H1 (cell line): Measurements from ENCODE around the gene LCORL. TPM values are rescaled to one million over a fixed set of nuclear protein-coding genes. Genes with fewer than 3 reads are reported as not detected.

ENCODE experiments used
- ATF3 ChIP-seq: IDR thresholded peaks from 2 replicates; pipeline ENCODE4 v1.6.1; 2011; ENCODE audit warnings: low read depth, mild to moderate bottlenecking, low read length; ENCODE audit not compliant: insufficient read depth
- BACH1 ChIP-seq: IDR thresholded peaks from 2 replicates; pipeline ENCODE4 v1.6.1; 2012; ENCODE audit warnings: low read length, improper control_type of control experiment
- CHD7 ChIP-seq: fragments of 300-600 bp; sonication (generic); IDR thresholded peaks from 2 replicates; pipeline ENCODE4 v1.7.1; 2012; ENCODE audit warnings: low read length, moderate library complexity, mild to moderate bottlenecking, inconsistent platforms; ENCODE audit not compliant: insufficient replicate concordance
- EP300 ChIP-seq, 2 experiments: IDR thresholded peaks; 1 replicate in 1 of 2; 2 replicates in 1 of 2; pipeline ENCODE4 v1.6.1; 2011 to 2012; ENCODE audit warnings: low read depth in 2 of 2, low read length in 2 of 2, mild to moderate bottlenecking in 2 of 2, borderline replicate concordance in 1 of 2, inconsistent platforms in 1 of 2, moderate library complexity in 1 of 2
- HDAC2 ChIP-seq, 2 experiments: fragments of 300-600 bp in 1 of 2; sonication (generic) in 1 of 2; IDR thresholded peaks; 2 replicates each; pipeline ENCODE4 v1.6.1; 2011 to 2012; ENCODE audit warnings: low read depth in 2 of 2, low read length in 2 of 2, mild to moderate bottlenecking in 2 of 2, moderate library complexity in 2 of 2, borderline replicate concordance in 1 of 2, inconsistent platforms in 1 of 2
- KDM4A ChIP-seq: IDR thresholded peaks from one replicate; pipeline ENCODE4 v1.7.1; 2012; ENCODE audit warnings: low read depth, mild to moderate bottlenecking, moderate library complexity, low read length, inconsistent platforms; ENCODE audit not compliant: severe bottlenecking
- MAFK ChIP-seq: IDR thresholded peaks from 2 replicates; pipeline ENCODE4 v1.6.1; 2012; ENCODE audit warnings: low read depth, mild to moderate bottlenecking, improper control_type of control experiment, low read length
- NANOG ChIP-seq: IDR thresholded peaks from 2 replicates; pipeline ENCODE4 v1.6.1; 2011; ENCODE audit warnings: low read length, low read depth, mild to moderate bottlenecking, inconsistent platforms; ENCODE audit not compliant: insufficient read depth, poor library complexity, severe bottlenecking
- POU5F1 ChIP-seq: IDR thresholded peaks from 2 replicates; pipeline ENCODE4 v1.6.1; 2011; ENCODE audit warnings: low read depth, mild to moderate bottlenecking, low read length, moderate library complexity
- SRF ChIP-seq: IDR thresholded peaks from 2 replicates; pipeline ENCODE4 v1.6.1; 2011; ENCODE audit warnings: mild to moderate bottlenecking, low read depth, low read length, moderate library complexity
- TAF1 ChIP-seq: IDR thresholded peaks from 2 replicates; pipeline ENCODE4 v1.6.1; 2011; ENCODE audit warnings: mild to moderate bottlenecking, low read depth, low read length
- polyA plus RNA-seq, 7 experiments: library from polyadenylated mRNA; depleted of rRNA in 3 of 7; stranded (reverse) in 5 of 7; unstranded in 2 of 7; fragments of >200 nt in 5 of 7; fragments of 200-250 nt in 2 of 7; gene quantifications; 1 replicate in 5 of 7; 2 replicates in 1 of 7; 4 replicates in 1 of 7; pipeline versions ENCODE4 v1.2.1 to v1.2.3, GENCODE V29; 2011 to 2013; ENCODE audit warnings: missing spikeins in 2 of 7, mixed read lengths in 2 of 7
- total RNA-seq: library from RNA; stranded (reverse); fragmentation: NEBNext Ultra II Directional; extraction: Animal tissue kit (Norgen Biotek cat#: 25700); gene quantifications from 2 replicates; pipeline ENCODE4 v1.2.1, GENCODE V29; 2021

The LCORL gene
- total and polyA plus RNA-seq, 2 of the 8 experiments (the other 6 are each of a cell fraction or from before 2014, with no cell fraction given): 2.2 to 19.2 TPM

GRCh38 chr4:17934286-17934685 is 87.3 kb downstream of the LCORL start (continued):
- TF ChIP-seq CHD7: no peak
- no peak for TF ChIP-seq SRF
- TF ChIP-seq MAFK: no peak
- TF ChIP-seq BACH1: no peak
- TF ChIP-seq TAF1: no peak
- TF ChIP-seq ATF3: no peak
- no peak for TF ChIP-seq EP300 (IDR thresholded peaks at IDR 0.05; ENCODE audit: borderline replicate concordance in 1 of 2, low read depth in 2 of 2, low read length in 2 of 2)
- TF ChIP-seq NANOG: no peak
- no peak for TF ChIP-seq HDAC2 (IDR thresholded peaks at IDR 0.05; ENCODE audit: borderline replicate concordance in 1 of 2, low read depth in 2 of 2, low read length in 2 of 2)
- no peak for TF ChIP-seq POU5F1
- TF ChIP-seq KDM4A: no peak
